ENCODE data around the gene RSAD1.

RSAD1 gene

DNA sequence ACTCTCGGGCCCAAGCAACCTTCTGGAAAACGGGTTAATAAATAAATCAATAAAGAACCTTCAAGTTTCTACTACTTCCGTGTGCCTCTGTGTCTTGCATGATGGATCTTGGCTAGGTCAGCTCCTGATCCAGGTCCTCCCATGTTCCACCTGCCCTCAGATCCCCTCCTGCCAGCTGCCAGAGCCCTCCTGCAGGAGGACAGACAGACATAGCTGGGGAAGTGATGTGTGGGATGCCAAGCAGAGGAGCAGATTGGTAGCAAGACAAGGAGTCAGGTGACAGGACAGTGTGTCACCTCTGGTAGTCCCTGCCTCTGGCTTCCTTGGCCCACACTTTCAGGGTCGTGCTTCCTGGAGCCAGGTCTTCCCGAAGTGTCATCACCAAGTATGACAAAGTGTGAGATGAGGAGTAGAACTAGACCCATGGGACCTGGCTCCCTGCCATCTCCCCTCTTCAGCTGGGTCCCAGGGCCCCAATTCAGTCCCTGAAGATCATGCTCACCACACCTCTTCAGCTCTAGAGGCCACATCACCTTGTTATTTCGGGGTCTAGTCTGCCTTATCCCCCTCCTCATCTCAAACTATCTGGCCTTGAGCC is 52.9 kb downstream of the RSAD1 start:
- H3K27me3 ChIP-seq (ENCODE audit: control insufficient read depth, low read length): peaks cover 40% of the 10 kb centered on the region
- no peak for TF ChIP-seq EZH2phosphoT487 (IDR thresholded peaks at IDR 0.05; ENCODE audit: borderline replicate concordance, low read length)
- TF ChIP-seq, protein P1, sequence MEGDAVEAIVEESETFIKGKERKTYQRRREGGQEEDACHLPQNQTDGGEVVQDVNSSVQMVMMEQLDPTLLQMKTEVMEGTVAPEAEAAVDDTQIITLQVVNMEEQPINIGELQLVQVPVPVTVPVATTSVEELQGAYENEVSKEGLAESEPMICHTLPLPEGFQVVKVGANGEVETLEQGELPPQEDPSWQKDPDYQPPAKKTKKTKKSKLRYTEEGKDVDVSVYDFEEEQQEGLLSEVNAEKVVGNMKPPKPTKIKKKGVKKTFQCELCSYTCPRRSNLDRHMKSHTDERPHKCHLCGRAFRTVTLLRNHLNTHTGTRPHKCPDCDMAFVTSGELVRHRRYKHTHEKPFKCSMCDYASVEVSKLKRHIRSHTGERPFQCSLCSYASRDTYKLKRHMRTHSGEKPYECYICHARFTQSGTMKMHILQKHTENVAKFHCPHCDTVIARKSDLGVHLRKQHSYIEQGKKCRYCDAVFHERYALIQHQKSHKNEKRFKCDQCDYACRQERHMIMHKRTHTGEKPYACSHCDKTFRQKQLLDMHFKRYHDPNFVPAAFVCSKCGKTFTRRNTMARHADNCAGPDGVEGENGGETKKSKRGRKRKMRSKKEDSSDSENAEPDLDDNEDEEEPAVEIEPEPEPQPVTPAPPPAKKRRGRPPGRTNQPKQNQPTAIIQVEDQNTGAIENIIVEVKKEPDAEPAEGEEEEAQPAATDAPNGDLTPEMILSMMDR (IDR thresholded peaks at IDR 0.05; ENCODE audit: low read depth, low read length, poor library complexity, severe bottlenecking): no peak
- no peaks in the 10 kb centered on the region for H3K9me3 ChIP-seq (ENCODE audit: control insufficient read depth, insufficient read depth, low read length)
- no peaks in the 10 kb centered on the region for H3K79me2 ChIP-seq (ENCODE audit: control insufficient read depth, low read length)
- H3K4me1 ChIP-seq (ENCODE audit: control insufficient read depth, low read length): no peaks in the 10 kb centered on the region
- H3K4me3 ChIP-seq (ENCODE audit: low read length): no peak overlapping the region
- no peak overlapping the region for H3K4me2 ChIP-seq (ENCODE audit: low read length)
- H3K27ac ChIP-seq (ENCODE audit: low read depth, low read length): no peak overlapping the region
- H3F3A ChIP-seq (ENCODE audit: control insufficient read depth, insufficient read depth): no peaks in the 10 kb centered on the region
- no peaks in the 10 kb centered on the region for H3K9me2 ChIP-seq (replicated peaks; ENCODE audit: control insufficient read depth, low read length)
- H3K36me3 ChIP-seq (ENCODE audit: control insufficient read depth, low read length): no peaks in the 10 kb centered on the region
- H4K20me1 ChIP-seq (ENCODE audit: control insufficient read depth, insufficient read depth, low read depth, low read length): no peaks in the 10 kb centered on the region

DNA sequence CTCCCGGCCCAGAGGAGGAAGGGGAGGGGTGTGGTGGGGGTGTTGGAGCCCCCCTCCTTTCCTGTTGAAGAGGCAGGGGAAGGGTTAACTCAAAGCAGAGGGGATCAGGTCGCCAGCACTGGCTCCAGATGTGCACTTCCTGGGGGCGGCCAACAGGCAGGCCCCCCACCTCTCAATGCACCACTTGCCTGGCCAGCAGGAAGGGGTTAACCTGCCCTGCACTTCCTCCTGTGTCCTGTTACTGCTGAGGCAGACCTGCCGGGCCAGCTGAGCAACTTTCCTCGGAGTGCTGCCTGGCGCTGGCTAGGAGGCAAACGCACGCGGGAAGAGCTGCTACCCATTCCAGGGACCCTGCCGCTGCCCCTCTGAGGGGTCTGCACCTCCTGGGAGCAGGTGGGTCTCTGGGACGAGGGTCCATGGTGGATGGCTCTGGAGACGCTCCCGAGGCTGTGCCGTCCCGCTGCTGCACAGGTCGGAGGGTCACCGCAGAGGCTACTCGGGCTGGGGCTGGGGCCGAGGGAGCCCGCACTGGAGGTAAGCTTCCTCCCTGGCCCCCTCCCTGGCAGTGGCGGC is 53.9 kb downstream of the RSAD1 start, which contains the start of gene EPN3:
Gene EPN3, plus strand, starts transcription at position 284 of the 573 bp plus-strand sequence. CDS start 3,822 bp downstream, outside the sequence.
- Histone ChIP-seq H3K9me2 (replicated peaks; ENCODE audit: control insufficient read depth, low read length) (no peaks in the 10 kb centered on the region), H3K4me2 (ENCODE audit: low read length) (no peak within 1 kb of the TSS), H3K79me2 (ENCODE audit: control insufficient read depth, low read length) (no peaks in the 10 kb centered on the region), H3K4me3 (ENCODE audit: low read length) (no peak within 1 kb of the TSS), H3K36me3 (ENCODE audit: control insufficient read depth, low read length) (no peaks in the 10 kb centered on the region), H3K27ac (ENCODE audit: low read depth, low read length) (no peak within 1 kb of the TSS), H3K4me1 (ENCODE audit: control insufficient read depth, low read length) (no peaks in the 10 kb centered on the region), H3K9me3 (ENCODE audit: control insufficient read depth, insufficient read depth, low read length) (no peaks in the 10 kb centered on the region), H4K20me1 (ENCODE audit: control insufficient read depth, insufficient read depth, low read depth, low read length) (no peaks in the 10 kb centered on the region), H3K27me3 (ENCODE audit: control insufficient read depth, low read length) (peaks cover 40% of the 10 kb centered on the region), H3F3A (ENCODE audit: control insufficient read depth, insufficient read depth) (no peaks in the 10 kb centered on the region)
- no peak for TF ChIP-seq EZH2phosphoT487 (IDR thresholded peaks at IDR 0.05; ENCODE audit: borderline replicate concordance, low read length)
- TF ChIP-seq, protein P1 (IDR thresholded peaks at IDR 0.05; ENCODE audit: low read depth, low read length, poor library complexity, severe bottlenecking): no peak

DNA sequence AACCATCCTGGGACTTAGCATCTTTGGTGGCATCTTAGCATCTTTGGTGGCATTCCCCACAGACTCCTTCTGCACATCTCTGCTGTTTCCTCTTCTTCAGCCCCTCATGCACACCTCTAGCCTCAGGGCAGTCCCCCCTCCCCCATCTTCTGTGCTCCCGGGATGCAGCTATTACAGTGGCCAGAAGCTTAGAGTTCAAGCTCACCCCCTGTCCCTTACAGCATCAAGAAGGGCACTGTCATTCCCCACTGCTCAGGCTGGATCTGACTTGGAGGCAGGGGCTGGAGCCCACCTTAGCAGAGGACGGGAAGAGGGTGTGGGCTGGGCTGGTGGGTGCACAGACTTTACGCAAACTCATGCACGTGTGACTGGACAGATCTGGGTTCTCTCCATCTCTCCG is 54.5 kb downstream of the RSAD1 start:
- Histone ChIP-seq H3K27ac (ENCODE audit: low read depth, low read length) (no peak overlapping the region), H3K4me3 (ENCODE audit: low read length) (no peak overlapping the region), H3K4me2 (ENCODE audit: low read length) (no peak overlapping the region), H3K4me1 (ENCODE audit: control insufficient read depth, low read length) (no peaks in the 10 kb centered on the region), H3K36me3 (ENCODE audit: control insufficient read depth, low read length) (no peaks in the 10 kb centered on the region), H3F3A (ENCODE audit: control insufficient read depth, insufficient read depth) (no peaks in the 10 kb centered on the region), H3K79me2 (ENCODE audit: control insufficient read depth, low read length) (no peaks in the 10 kb centered on the region), H3K9me2 (replicated peaks; ENCODE audit: control insufficient read depth, low read length) (no peaks in the 10 kb centered on the region), H3K9me3 (ENCODE audit: control insufficient read depth, insufficient read depth, low read length) (no peaks in the 10 kb centered on the region), H3K27me3 (ENCODE audit: control insufficient read depth, low read length) (peaks cover 40% of the 10 kb centered on the region), H4K20me1 (ENCODE audit: control insufficient read depth, insufficient read depth, low read depth, low read length) (no peaks in the 10 kb centered on the region)
- TF ChIP-seq EZH2phosphoT487 (IDR thresholded peaks at IDR 0.05; ENCODE audit: borderline replicate concordance, low read length): no peak; the same call in 1 of the 2 replicates
- TF ChIP-seq, protein P1 (IDR thresholded peaks at IDR 0.05; ENCODE audit: low read depth, low read length, poor library complexity, severe bottlenecking): no peak
